NCI-H1092 (cell line): ENCODE data around the gene NPL.

ENCODE experiments used
- DNase-seq: peaks from one replicate; lab custom pipeline; 2025; lab: John Stamatoyannopoulos, UW

The NPL gene

GRCh38 chr1:182789138-182790076 lies at the start of gene NPL:
TSS of gene NPL (plus strand) at chr1:182789773. CDS start at chr1:182794372, 4,599 bp downstream.
- peak; percentile 80 for DNase-seq

GRCh38 chr1:182740120-182740519 lies 49.5 kb upstream of the NPL start:
- peak; percentile 57 for DNase-seq

- no peak for DNase-seq
These were observed 46.8 kb upstream of the NPL start for GRCh38 chr1:182742780-182743179.

- DNase-seq, result no peak
These were observed 37.2 kb upstream of the NPL start for GRCh38 chr1:182752077-182752988.

- DNase-seq, result no peak
These were observed 35.5 kb upstream of the NPL start for GRCh38 chr1:182754087-182754486.

- DNase-seq, result no peak
These were observed 34.8 kb upstream of the NPL start for GRCh38 chr1:182754543-182755314.

- DNase-seq, result no peak
These were observed 33.9 kb upstream of the NPL start for GRCh38 chr1:182755632-182756031.

- no peak for DNase-seq
These were observed 33.1 kb upstream of the NPL start for GRCh38 chr1:182756423-182756822.

GRCh38 chr1:182761396-182762395 lies 27.9 kb upstream of the NPL start:
- no peak for DNase-seq

- no peak for DNase-seq
These were observed 27.0 kb upstream of the NPL start for GRCh38 chr1:182762536-182762935.

- no peak for DNase-seq
These were observed 25.4 kb upstream of the NPL start for GRCh38 chr1:182764029-182764727.

GRCh38 chr1:182765391-182765790 lies 24.2 kb upstream of the NPL start:
- DNase-seq, result no peak

- DNase-seq, result no peak
These were observed 23.5 kb upstream of the NPL start for GRCh38 chr1:182766050-182766449.

GRCh38 chr1:182766881-182767645 lies 22.5 kb upstream of the NPL start:
- DNase-seq, result no peak

GRCh38 chr1:182768963-182769362 lies 20.6 kb upstream of the NPL start:
- no peak for DNase-seq

GRCh38 chr1:182770232-182770631 lies 19.3 kb upstream of the NPL start:
- DNase-seq, result no peak

GRCh38 chr1:182771187-182771984 lies 18.2 kb upstream of the NPL start:
- DNase-seq, result no peak

- no peak for DNase-seq
These were observed 12.2 kb upstream of the NPL start for GRCh38 chr1:182777386-182777785.
